WTC11 (cell line): Measurements from ENCODE around the gene SAE1.

Experiments used
- ATF3 ChIP-seq: sonication (generic); formaldehyde crosslinking; conservative IDR thresholded peaks from 2 replicates; pipeline ENCODE4 v1.8.1; 2022; ENCODE audit warnings: mild to moderate bottlenecking, missing genetic modification reagents
- CTCF ChIP-seq: fragments of 200-600 bp; IDR thresholded peaks from 2 replicates; pipeline ENCODE4 v1.8.0; 2022; ENCODE audit warnings: antibody characterized with exemption
- JUN ChIP-seq: sonication (generic); formaldehyde crosslinking; IDR thresholded peaks from 2 replicates; pipeline ENCODE4 v1.8.0; 2023; ENCODE audit warnings: mild to moderate bottlenecking, missing genetic modification reagents
- TP53 ChIP-seq: sonication (generic); formaldehyde crosslinking; IDR thresholded peaks from 2 replicates; pipeline ENCODE4 v1.8.1; 2023; ENCODE audit warnings: mild to moderate bottlenecking, missing genetic modification reagents
- ZBTB21 ChIP-seq: sonication (generic); formaldehyde crosslinking; IDR thresholded peaks from 2 replicates; pipeline ENCODE4 v1.8.1; 2023; ENCODE audit warnings: mild to moderate bottlenecking, missing genetic modification reagents, borderline replicate concordance

GRCh38 chr19:47130120-47130588 lies 481 bp upstream of the SAE1 start:
- TF ChIP-seq ZBTB21 (CRISPR knock-in tag) (no peak), JUN (CRISPR knock-in tag) (no peak), ATF3 (CRISPR knock-in tag) (no peak), CTCF (no peak), TP53 (no peak)
